HEK293T (cell line): ENCODE measurements around the gene SNIP1.

Experiments used
- CTCF ChIA-PET: fragments of 350-600 bp; formaldehyde crosslinking; extraction: SDS; loops from one replicate; lab custom pipeline; 2021; ENCODE audit warnings: antibody characterized with exemption, inconsistent platforms; lab: Yijun Ruan, JAX
- POLR2A ChIA-PET: fragments of 350-600 bp; formaldehyde crosslinking; extraction: SDS; loops from one replicate; lab custom pipeline; 2020; ENCODE audit warnings: antibody characterized with exemption, inconsistent platforms; lab: Yijun Ruan, JAX
- DNase-seq: peaks from one replicate; pipeline ENCODE4 v3.0.0; 2012; ENCODE audit warnings: mixed read lengths; ENCODE audit errors: extremely low spot score
- ARNT ChIP-seq: fragments of 450-650 bp; IDR thresholded peaks from 2 replicates; pipeline ENCODE4 v1.6.1; 2017; ENCODE audit warnings: mild to moderate bottlenecking
- BHLHE40 ChIP-seq: fragments of 450-650 bp; IDR thresholded peaks from 2 replicates; pipeline ENCODE4 v1.6.1; 2016; ENCODE audit warnings: mild to moderate bottlenecking, moderate library complexity, borderline replicate concordance
- CTBP1 ChIP-seq: fragments of 450-650 bp; IDR thresholded peaks from 2 replicates; pipeline ENCODE4 v1.6.1; 2016; ENCODE audit warnings: borderline replicate concordance
- ELF4 ChIP-seq: fragments of 450-650 bp; IDR thresholded peaks from 2 replicates; pipeline ENCODE4 v1.6.1; 2017; ENCODE audit warnings: antibody characterized with exemption
- FOXA1 ChIP-seq: fragments of 450-650 bp; IDR thresholded peaks from 2 replicates; pipeline ENCODE4 v1.6.1; 2016; ENCODE audit warnings: mild to moderate bottlenecking
- FOXK2 ChIP-seq: fragments of 450-650 bp; IDR thresholded peaks from 2 replicates; pipeline ENCODE4 v1.6.1; 2016; ENCODE audit warnings: mild to moderate bottlenecking
- FOXM1 ChIP-seq: fragments of 450-650 bp; IDR thresholded peaks from 2 replicates; pipeline ENCODE4 v1.6.1; 2017; ENCODE audit warnings: mild to moderate bottlenecking, borderline replicate concordance
- HDGF ChIP-seq: fragments of 450-650 bp; IDR thresholded peaks from 2 replicates; pipeline ENCODE4 v1.6.1; 2017; ENCODE audit warnings: antibody characterized with exemption, borderline replicate concordance
- L3MBTL2 ChIP-seq: fragments of 450-650 bp; conservative IDR thresholded peaks from 2 replicates; pipeline ENCODE4 v1.6.1; 2016; ENCODE audit warnings: mild to moderate bottlenecking
- LEF1 ChIP-seq: fragments of 450-650 bp; IDR thresholded peaks from 2 replicates; pipeline ENCODE4 v1.6.1; 2017; ENCODE audit warnings: mild to moderate bottlenecking, borderline replicate concordance
- NFRKB ChIP-seq: fragments of 450-650 bp; IDR thresholded peaks from 2 replicates; pipeline ENCODE4 v1.6.1; 2016; ENCODE audit warnings: mild to moderate bottlenecking, moderate library complexity
- PKNOX1 ChIP-seq: fragments of 450-650 bp; IDR thresholded peaks from 2 replicates; pipeline ENCODE4 v1.6.1; 2016
- SP1 ChIP-seq: fragments of 450-650 bp; IDR thresholded peaks from 2 replicates; pipeline ENCODE4 v1.6.1; 2017
- SUZ12 ChIP-seq: fragments of 450-650 bp; IDR thresholded peaks from 2 replicates; pipeline ENCODE4 v1.6.1; 2016; ENCODE audit warnings: mild to moderate bottlenecking
- TARDBP ChIP-seq: fragments of 450-650 bp; IDR thresholded peaks from 2 replicates; pipeline ENCODE4 v1.6.1; 2016
- ZNF384 ChIP-seq: fragments of 450-650 bp; IDR thresholded peaks from 2 replicates; pipeline ENCODE4 v1.6.1; 2016

The SNIP1 gene

GRCh38 chr1:37497832-37498231 is 56.3 kb downstream of the SNIP1 start:
- TF ChIP-seq L3MBTL2 (no peak), HDGF (no peak), NFRKB (no peak), ZNF384 (no peak), PKNOX1 (no peak), TARDBP (no peak), FOXA1 (no peak), FOXM1 (no peak), SP1 (no peak), LEF1 (no peak), CTBP1 (no peak), ARNT (no peak), SUZ12 (no peak), ELF4 (no peak)
- ChIA-PET CTCF (interaction anchor here (1.3 kb wide), 1 partner anchor 11 kb away, joined by 10 read pairs; no protein-coding TSS in a partner anchor), POLR2A (interaction anchor here (0.8 to 1.0 kb wide), 2 partner anchors 17 to 193 kb away, joined by 3 read pairs; partner anchors contain the start of gene MEAF6)
- DNase-seq = no peak

- ChIA-PET CTCF (interaction anchor here (2.0 kb wide), 1 partner anchor 9 kb away, joined by 7 read pairs; no protein-coding TSS in a partner anchor), POLR2A (interaction anchor here (1.8 kb wide), 1 partner anchor 19 kb away, joined by 6 read pairs; the partner anchor contains the start of gene MEAF6)
- no peak for DNase-seq
- no peak for TF ChIP-seq HDGF
- no peak for TF ChIP-seq FOXK2
- TF ChIP-seq ARNT = no peak
- no peak for TF ChIP-seq FOXA1
- TF ChIP-seq L3MBTL2 = no peak
- TF ChIP-seq SUZ12 = no peak
- no peak for TF ChIP-seq NFRKB
These were observed 58.2 kb downstream of the SNIP1 start for GRCh38 chr1:37495875-37496274.

- TF ChIP-seq FOXK2 (no peak), ELF4 (no peak), ARNT (no peak), SUZ12 (no peak), FOXA1 (no peak), SP1 (no peak), LEF1 (no peak), BHLHE40 (no peak), FOXM1 (no peak), TARDBP (no peak), CTBP1 (no peak), L3MBTL2 (no peak), ZNF384 (no peak), PKNOX1 (no peak), HDGF (no peak), NFRKB (no peak)
- no peak for DNase-seq
- ChIA-PET CTCF (interaction anchor here (0.9 kb wide), 1 partner anchor 327 kb away, joined by 3 read pairs; no protein-coding TSS in a partner anchor), POLR2A (no interaction called here)
These were observed 60.6 kb downstream of the SNIP1 start for GRCh38 chr1:37493336-37494098.

- no peak for TF ChIP-seq BHLHE40
- no peak for TF ChIP-seq FOXK2
- TF ChIP-seq TARDBP = no peak
- no peak for TF ChIP-seq HDGF
- no peak for TF ChIP-seq SP1
- no peak for TF ChIP-seq L3MBTL2
- TF ChIP-seq FOXM1 = no peak
- TF ChIP-seq SUZ12 = no peak
- no peak for TF ChIP-seq LEF1
- CTCF ChIA-PET = interaction anchor here (0.5 to 2.1 kb wide), 18 partner anchors 9 to 864 kb away, joined by 3 to 22 read pairs (median 4); partner anchors contain the start of gene ZC3H12A
These were observed 66.5 kb downstream of the SNIP1 start for GRCh38 chr1:37487619-37487984.

GRCh38 chr1:37486680-37487618 is 67.1 kb downstream of the SNIP1 start:
- no peak for TF ChIP-seq BHLHE40
- no peak for TF ChIP-seq ARNT
- no peak for TF ChIP-seq LEF1
- TF ChIP-seq PKNOX1 = no peak
- no peak for TF ChIP-seq NFRKB
- 0 out of 2 replicates have a peak, but pooled peaks have one; percentile 57 for TF ChIP-seq HDGF
- peak; percentile 84 for DNase-seq
- ChIA-PET CTCF (interaction anchor here (0.5 to 2.1 kb wide), 17 partner anchors 8 to 192 kb away, joined by 3 to 22 read pairs (median 5); partner anchors contain the start of gene ZC3H12A), POLR2A (interaction anchor here (1.3 to 1.7 kb wide), 3 partner anchors 12 to 28 kb away, joined by 4 to 8 read pairs (median 6); partner anchors contain the start of genes MEAF6 and ZC3H12A)

More at GRCh38 chr1:37487619-37487984, 66.5 kb downstream of the SNIP1 start:
- DNase-seq = no peak
- POLR2A ChIA-PET = interaction anchor here (1.3 to 1.7 kb wide), 3 partner anchors 12 to 27 kb away, joined by 4 to 8 read pairs (median 6); partner anchors contain the start of genes MEAF6 and ZC3H12A
